Stimulated activated CD4-positive, alpha-beta T cell treated with anti-CD3 and anti-CD28 coated beads, Interleukin-4, amount 100 ng/mL, for 4 hours (primary cell): ENCODE results near the gene DYNLT2.

Experiments used
- DNase-seq, 2 experiments: peaks; one replicate each; pipeline ENCODE4 v3.0.0-alpha.2; 2020

The DYNLT2 gene, protein sequence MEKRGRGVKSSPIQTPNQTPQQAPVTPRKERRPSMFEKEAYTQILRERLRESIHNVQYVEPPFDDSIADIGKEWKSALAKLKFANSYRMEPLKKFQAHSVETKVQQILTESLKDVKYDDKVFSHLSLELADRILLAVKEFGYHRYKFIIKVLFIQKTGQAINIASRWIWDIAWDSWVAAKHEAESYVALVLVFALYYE

DNA sequence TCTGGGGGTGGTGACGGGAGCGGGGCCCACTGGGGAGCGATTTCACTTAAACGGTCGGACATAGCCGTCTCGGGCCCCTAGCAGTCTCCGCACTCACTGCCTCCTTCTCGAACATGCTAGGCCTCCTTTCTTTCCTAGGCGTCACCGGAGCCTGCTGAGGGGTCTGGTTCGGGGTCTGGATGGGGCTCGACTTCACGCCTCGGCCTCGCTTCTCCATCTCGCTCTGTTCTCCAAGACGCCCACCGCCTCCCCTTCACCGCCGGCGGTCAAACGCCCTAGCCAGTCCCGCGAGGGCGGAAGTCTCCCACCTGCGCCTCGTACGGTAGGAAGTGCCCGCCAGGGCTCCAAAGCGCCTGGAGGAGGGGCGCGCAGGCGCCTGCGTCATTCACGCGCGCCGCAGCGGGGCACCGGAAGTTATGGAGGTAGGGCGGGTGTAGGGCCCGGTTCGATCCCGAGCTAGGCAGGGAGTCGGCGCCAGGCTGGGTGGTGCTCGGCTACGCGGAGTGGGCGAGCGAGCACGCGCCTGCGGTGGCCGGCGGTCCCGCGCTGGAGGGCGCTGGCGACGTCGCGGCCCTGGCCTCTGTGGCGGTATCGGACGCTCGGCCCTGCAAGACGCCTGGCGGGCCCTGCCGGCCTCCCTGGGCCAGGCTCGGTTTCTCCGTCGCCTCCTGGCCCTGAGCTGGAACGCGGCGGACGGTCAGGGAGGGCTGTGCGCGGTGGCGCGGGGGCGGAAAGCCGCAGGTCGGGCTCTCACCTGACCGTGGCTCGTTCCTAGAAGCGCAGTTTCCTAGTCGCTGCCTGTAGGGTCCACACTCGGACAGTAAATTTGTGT is at the start of gene DYNLT2, which contains the start of gene ERMARD:
Gene DYNLT2 (minus strand): TSS at position 331 of the 832 bp plus-strand sequence. CDS start 114 bp downstream, at position 217.
Gene ERMARD (plus strand): TSS at position 381 of the 832 bp plus-strand sequence. CDS start 36 bp downstream, at position 417.
- peak; percentile 92 to 93 for DNase-seq

DNA sequence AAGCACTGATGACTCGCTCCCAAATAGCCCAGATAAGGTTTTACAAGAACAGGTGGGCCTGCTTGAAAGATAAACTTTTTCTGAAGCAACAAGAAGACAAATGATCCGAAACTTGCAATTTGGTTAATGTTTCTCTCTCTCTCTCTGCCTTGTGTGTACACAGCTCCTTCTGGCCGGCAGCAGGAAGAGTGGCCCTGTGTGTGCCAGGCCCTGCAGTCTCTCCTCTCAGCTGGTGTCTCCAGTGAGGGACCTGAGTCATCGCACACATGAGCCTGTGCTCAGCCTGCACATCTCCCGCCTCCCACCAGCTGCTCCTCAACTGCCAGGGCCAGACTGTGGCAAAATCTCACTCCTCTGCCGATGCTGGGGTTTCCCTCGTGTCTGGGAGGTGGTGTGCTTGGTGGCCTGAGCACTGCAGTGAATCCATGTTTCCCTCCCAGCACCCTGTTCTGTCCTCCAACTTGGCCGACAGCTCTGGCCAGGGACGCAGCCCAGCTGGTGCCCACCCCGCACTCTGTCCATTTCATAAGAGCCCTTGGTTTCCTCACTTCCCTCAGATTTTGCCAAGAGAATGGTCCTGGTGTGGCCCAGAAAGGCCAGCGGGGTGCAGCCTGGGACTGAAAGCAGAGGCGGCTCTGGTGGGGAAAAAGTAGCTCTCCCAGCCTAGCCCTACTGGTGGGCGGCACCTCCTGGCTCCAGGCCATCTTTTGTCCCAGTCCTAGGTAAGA is 49.5 kb upstream of the DYNLT2 start:
- DNase-seq = no peak

DNA sequence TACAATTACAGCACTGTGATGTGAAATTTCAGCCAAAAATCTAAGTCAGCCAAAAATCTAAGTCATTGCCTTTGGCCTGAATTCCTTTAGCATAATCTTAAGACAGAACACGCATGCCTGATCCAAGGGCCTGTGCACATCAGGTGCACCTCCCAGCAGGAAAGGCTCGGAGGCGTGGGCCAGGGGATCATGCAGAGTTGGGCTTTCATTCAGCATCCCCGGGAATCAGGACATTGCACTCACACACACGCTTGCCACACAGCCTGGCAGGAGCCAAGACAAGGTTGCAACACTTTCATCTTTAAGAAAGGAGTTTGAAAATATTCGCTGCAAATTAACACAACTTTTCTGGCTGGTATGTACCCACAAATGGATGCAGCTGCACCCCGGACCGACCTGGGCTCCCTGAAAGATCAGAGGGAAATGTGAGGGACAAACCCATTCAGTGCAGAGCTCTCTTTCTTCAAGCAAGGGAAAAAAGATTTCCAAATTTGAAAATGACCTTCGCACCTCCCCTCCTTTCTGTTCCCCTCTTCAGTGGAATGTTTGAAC is 48.8 kb upstream of the DYNLT2 start:
- no peak for DNase-seq

DNA sequence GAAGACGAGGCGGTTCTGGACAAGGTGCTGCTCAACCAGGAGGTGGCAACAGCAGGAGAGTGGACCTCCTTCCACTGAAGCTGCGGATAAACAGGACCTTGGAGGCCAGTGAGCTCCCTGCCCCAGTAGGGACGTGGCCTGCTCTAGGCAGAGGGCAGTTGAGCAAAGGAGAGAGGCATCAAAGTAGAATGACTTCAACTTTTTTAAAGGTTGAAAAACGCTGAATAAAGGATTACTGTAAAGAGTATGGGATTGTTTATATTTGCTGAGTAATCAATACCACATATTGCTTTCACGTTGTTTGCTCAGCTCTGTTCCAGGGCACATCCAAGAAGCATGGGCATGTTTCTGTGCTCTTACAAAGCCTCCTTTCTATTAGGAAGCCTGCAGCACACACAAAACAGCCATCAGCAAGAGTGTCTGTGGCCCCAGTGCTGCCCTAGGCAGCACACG is 48.1 kb upstream of the DYNLT2 start:
- no peak for DNase-seq

DNA sequence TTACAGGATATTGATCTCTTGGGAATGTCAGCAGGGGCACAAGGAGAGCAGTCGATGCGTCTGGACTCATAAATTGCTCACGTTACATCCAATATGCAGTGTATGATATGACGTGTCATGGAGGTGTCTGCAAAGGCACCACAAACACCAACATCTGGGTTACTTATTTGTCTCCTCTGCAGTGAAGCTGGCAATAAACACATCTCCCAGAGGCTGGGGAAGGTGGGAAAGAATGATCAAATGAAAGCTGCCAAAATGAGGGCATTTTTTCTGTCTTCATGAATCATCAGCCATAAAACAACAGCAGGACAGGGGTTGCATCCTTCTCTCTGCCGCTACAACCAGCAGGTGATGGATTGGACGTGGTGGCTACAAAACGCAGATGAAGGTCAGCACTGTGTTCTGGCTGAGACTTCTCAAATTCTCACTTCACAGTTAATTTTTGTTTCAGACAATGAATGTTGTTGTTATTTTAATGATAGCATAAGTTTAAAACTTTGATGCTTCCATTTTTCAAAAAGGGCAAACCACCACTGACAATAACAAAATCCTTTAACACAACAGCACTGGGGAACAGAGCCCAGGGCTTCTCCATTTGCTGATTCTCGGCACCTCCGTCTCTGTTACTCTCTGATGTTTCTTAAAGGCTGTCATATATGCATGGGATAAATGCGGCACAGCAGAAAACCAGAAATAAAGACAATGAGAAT is 47.5 kb upstream of the DYNLT2 start:
- DNase-seq = no peak

DNA sequence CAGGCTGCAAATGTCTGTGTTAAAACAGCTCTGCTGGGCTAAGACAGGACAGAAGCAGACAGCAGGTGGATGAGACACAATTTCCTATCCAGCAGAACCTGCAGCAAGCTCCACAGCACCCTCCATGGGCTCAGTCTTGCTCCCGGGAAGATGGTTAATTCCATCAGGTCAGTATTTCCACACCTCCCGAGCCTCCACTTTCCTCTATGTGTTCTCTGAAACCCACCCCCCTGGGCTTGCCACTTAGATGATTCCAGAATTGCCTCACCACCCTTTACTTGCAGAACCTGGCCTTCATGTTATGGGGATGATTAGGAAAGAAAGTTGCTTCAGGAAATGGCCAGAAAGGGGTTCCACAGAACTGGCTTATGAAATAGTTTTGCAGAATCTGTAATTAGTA is 43.8 kb upstream of the DYNLT2 start:
- no peak for DNase-seq

DNA sequence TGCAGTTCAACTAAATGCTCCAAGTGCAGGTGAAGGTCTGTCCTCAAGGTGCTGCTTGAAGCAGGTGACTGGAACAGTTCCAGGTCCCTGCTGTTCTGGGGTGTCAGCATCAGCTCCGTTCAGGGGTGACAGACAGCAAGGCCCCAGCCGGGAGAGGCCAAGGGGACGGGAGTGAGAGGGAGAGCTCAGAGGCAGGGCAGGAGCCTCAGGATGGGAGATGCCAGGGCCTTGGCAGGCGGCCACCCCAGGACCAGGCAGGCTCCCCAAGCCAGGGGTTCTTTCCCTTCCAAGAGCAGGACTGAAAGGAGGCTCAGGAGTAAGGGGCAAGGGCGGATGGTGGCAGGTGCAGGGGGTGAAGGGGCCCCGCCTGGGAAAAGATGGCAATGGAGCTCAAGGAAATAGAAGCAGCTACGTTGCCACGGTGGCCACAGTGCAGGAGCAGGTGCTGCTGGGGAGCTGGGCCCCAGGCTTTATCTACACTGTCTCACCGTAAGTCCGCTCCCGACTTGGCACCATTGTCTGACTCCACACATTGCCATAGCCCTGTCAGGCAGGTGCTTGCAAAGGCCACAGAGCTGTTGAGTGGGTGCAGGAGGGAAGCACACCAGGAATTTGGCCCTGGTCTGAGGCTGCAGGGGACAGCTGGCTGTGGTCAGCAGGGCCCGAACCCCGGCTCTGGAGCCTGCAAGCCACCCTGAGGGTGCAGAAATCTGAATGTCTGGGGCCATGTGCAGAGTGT is 43.1 kb upstream of the DYNLT2 start:
- no peak for DNase-seq

DNA sequence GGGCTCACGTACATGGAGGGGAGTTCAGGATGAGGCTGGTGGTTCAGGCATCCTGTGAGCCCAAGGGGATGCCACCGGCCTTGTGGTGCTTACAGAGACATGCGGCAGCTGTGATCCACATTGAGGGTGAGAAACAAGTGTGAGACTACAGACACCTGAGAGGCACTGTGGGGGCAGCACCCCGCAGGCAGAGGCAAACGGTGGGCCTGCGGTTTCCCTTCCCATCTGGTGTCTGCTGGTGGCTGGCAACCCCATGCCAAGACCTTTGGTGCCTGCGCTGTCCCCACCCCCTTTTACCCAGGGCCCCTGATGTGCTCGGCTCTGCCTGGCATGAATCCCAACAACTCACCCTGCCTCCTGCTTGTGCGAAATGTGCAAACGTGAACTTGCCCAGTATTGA is 42.0 kb upstream of the DYNLT2 start:
- DNase-seq = no peak

DNA sequence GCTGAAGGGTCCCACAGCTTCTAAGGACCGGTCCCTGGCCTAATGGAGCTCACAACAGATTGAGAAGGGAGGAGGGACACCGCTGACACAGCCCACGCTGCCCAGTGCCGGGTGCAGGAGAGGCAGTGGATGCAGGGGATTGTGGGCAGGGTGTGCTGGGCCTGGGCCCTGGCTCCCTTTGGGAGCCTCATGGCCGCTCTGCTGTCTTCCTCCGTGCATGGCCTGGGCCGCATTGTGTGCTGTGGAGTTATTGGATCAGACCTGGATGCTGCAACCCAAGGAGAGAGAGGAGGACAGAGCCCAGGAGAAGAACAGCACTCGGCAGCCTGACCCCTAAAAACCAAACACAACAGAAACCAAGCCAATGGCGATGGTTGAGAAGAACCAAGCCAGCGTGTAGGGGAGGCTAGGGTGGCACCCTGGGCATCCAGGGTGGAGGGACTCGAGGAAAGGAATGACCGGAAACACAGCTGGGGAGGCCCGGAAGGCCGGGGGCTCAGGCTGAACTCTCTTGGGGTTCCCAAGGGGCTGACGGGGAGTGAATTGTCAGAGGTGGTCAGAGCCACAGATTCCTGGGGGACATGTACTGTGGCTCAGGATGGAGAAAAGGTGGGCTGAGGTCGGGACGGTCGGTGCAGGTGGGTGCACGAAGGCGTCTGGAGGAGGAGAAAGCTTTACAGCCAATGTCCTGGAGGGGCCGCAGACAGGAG is 41.1 kb upstream of the DYNLT2 start:
- DNase-seq = no peak

DNA sequence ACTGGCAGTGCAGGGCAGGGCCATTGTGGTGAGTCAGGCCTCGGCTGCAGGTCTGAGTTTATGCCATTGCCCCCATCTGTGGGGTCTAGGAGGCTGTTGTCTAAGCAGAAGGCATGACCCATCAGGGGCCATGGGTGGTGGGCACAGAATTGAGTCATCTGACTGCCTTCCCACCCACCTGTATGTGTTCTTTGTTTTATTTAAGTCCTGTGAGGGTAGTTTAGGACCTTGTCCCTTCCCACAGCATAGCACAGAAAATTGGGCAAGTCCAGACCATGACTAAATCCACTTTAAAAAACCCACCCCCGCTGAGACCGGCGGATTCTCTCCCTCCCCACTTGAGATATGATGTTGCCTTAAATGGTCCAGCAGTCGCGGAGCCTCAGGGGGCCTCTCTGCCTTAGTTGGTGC is 40.4 kb upstream of the DYNLT2 start:
- no peak for DNase-seq

DNA sequence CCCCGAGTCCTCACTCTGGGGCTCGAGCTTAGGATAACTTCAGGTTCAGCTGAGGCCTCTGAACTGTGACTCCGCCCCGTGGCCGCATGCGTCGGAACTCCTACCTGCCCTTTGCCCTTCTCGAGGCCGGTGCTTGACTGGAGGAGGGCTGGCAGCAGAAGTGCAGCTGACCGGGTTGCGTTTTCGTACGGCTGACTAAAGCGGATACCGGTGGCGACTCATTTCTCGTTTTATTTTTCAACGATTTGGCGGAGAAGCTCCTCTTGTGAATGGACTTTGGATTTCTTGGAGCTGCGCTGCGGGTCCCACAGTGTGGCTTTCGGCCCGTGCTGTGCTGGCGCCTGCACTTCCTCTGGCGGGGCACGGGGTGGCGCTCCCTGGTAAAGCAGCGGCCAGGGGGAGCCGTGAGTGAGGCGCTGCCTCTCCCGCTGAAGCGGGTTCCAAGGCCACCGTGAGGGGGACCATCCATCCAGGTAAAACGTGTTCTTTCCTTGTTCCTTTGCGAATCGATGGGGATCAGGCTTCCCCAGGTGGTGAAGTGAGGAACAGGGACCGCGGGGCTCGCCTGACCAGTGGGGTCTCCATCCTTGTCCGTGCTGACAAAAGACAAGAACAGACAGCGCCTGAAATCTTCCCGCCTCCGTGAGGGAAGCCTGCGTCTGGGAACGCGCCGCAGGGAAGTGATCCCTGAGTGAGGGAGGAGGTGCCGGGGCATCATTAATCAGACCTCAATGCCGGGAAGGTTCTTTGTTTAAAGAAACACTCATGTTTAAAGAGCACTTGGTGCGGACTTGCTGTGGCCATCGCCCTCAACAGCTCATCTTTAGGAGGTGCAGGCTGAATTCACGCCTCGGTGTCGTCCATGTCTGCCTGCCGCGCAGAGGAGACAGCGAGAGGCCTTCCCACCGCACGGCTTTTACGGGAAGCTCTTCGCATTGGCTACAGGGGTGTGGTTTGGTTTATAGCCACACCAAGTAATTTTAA is 38.9 kb upstream of the DYNLT2 start:
- peak; percentile 58 to 72 for DNase-seq

DNA sequence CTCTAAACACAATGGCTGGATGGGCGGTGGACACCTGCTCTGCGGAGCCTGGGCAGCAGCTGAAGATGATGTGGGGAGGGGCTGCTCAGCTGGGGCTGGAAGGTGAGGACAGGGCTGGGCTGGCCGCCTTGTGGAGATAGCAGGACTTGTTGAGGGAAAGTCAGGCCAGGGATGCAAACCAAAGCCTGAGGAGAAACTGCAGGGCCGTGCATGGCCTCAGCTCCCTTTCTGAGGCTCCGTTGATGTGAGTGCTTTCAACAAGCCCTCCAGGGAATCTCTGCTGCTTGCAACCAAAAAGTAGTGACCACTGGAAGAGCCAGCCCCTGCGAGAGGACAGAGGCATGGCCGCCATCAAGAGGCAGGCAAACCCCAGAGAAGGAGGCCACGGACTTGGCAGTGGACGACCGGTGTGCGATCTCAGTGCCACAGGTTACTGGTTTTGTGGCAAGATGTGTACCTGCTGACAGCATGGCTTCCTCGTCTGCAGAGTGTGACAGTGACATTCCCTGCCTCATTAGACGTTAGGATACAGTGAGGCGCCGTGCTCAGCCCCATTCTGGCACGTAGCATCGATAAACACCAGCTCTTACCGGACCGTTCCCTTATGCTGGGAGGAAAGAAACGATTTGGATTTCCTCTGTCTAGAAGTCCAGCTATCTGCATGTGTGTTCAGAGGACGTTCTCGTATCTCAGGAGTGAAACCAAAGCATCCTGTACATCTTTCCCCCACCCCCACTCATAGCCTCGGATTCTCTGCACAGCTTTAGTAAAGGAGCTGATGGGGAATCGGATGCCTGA is 38.0 kb upstream of the DYNLT2 start:
- DNase-seq = no peak

DNA sequence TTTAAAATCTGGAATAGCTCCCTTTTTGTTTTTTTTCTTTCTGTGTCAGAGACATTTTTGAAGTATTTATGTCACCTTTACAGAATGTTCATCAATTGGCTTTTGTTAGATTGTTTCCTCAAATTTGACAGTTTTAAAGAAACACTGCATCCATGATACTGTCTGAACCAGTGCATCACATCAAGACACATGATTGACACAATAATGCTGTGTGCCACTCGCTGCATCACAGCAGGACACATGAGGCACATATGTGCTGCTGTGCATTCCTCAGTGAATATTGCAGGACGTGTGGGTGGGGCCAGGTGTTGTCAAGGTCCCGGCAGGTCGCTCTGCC is 37.4 kb upstream of the DYNLT2 start:
- DNase-seq = no peak

DNA sequence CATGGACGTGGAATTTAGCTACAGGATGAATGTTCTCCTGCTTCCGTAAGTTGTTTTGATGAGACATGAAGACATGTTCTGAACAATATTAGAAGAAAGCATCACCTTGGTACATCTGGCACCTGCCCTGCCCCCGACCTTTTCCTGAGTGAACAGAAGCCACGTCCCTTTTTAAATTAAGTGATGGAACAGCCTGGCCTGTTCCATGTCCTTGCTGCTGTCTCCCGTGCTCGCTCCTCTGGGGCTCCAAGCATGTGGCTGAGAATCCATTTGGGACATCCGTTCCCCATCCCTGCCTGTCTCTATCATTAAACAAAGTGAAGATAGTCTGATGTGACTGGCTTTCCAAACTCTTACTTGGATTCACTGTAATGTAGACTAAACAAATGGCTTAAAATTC is 36.4 kb upstream of the DYNLT2 start:
- DNase-seq = no peak

DNA sequence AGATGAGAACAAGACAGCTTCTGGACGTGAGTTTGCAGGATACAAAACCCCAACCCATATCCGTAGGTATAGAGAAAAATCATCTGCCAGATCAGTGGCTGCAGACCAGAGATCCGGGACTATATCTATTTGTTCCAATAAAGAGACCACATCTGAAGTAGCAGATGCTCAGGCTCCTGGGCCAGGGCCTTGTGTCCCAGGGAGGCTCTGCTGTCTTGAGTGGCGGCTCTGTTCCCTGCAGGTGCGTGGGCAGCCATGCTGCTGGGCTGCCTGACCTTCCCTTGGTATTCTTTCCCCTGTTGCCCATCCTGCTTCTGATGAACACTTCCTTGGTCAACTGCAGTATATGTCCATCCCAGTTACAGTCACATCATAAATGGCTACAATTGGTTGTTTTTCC is 35.0 kb upstream of the DYNLT2 start:
- DNase-seq = no peak

DNA sequence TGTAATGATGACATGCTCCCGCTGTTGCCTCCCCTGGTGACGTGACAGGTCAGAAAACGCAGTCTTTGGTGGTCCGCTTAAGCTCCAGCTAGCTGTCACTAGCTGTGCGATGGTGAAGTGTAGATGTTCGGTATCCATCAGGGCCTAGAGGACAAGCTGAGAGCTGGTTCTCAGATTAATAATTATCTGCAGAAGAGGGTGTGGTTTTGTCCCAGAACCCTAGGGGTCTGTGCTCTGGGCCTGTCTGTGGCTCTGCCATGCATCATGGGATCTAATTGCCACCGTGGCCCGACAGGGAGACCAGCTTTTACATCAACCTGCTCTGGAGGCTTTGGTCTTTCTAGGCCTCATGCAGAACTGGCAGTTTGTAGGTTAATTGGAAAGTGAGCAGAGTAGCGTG is 34.2 kb upstream of the DYNLT2 start:
- DNase-seq = no peak

DNA sequence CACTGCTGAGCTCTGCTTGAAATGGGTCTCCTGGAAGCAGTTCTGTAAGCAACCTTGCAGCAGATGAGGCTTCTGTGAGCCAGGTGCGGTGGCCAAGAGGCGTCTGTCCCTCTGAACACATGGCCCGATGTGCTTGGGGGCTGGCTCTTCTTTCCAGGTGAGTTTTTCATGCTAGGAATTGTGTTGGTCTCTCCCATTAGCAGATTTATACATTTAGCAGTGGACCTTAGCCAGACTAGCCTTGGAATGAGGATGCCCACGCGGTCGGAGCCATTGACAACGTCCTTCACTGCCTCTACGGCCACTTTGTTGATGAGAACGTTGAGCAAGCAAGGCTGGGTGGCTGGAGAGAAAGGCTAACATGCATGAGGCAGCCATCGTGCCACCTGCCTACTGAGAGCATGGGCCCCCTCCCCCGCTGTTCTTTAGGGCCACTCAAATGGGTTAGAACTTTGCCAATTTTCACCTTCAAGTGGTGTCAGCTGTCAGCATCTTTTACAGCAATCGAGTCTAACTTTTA is 33.5 kb upstream of the DYNLT2 start:
- no peak for DNase-seq

DNA sequence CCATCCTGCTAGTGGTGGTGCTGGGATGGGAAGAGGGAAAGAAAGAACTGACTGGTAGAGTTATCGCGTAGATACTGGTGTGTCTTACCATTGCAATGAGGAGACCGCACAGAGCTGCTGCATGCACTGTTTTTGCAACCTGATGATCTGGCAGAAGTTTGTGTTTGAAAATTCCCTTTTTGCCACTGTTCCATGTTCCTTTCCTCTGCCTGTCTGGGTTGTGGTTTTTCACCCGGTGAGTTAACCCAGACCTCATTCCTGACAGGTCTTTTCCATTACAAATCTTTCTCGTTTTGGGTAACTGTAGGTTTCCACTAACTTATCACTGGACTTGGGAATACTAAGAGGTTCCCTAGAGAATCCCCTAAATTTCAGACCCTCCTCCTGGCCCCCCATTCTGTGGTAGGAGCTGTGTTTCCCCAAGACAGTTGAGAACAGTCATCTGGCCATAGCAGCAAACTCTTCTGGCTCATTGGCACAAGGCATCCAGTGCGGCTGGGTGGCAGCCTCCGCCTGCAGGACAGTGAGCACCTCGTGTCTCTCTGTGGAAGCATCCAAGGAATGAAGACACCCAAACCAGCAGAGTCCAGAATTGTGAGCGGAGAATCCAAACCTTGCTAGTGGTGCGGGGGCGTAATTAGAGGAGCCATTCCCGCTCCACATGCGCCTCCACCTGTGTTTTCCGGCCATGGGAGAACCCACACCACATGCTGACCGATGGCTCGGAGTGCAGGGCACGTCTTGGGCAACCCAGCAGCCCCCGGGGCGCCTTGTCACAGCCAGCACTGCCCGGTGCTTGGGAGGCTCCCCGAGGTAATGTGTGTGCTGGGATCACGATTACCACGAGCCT is 32.8 kb upstream of the DYNLT2 start:
- no peak for DNase-seq
